ENCODE data around the gene SLC39A11. TPM values are rescaled to one million over a fixed set of nuclear protein-coding genes. Genes with fewer than 3 reads are reported as not detected.

SLC39A11 gene
- total RNA-seq, 1 experiment from 2014 or later, result 18.9 TPM

GRCh38 chr17:72998343-72998742 is 94.1 kb downstream of the SLC39A11 start:
- no peak for DNase-seq (ENCODE audit: low spot score)
- ChIA-PET CTCF (no interaction called here), POLR2A (no interaction called here)
- Mint-ChIP-seq H3K4me3 (no peak overlapping the region), H3K36me3 (peaks cover 20% of the 10 kb centered on the region), H3K27ac (no peak overlapping the region), H3K9me3 (peaks cover 26% of the 10 kb centered on the region), H3K4me1 (no peaks in the 10 kb centered on the region), H3K27me3 (ENCODE audit: low read depth) (no peaks in the 10 kb centered on the region; the same call in 1 of the 2 replicates)
- no peak for ATAC-seq
- TF ChIP-seq ATF2 (CRISPR knock-in tag; IDR thresholded peaks at IDR 0.05; ENCODE audit: borderline replicate concordance, low read depth) (no peak), USF1 (CRISPR knock-in tag; IDR thresholded peaks at IDR 0.05) (no peak), GABPB1 (CRISPR knock-in tag; IDR thresholded peaks at IDR 0.05) (no peak), MLX (CRISPR knock-in tag; IDR thresholded peaks at IDR 0.05) (no peak), NR3C1 (CRISPR knock-in tag; conservative IDR thresholded peaks at IDR 0.05; ENCODE audit: low read depth) (no peak), CBFB (CRISPR knock-in tag; IDR thresholded peaks at IDR 0.05; ENCODE audit: low read depth) (no peak), MXD4 (CRISPR knock-in tag; IDR thresholded peaks at IDR 0.05; ENCODE audit: borderline replicate concordance) (no peak), ATF3 (CRISPR knock-in tag; conservative IDR thresholded peaks at IDR 0.05) (no peak), FOXP4 (CRISPR knock-in tag; IDR thresholded peaks at IDR 0.05) (no peak), IRF1 (CRISPR knock-in tag; IDR thresholded peaks at IDR 0.05) (no peak), HMGXB4 (CRISPR knock-in tag; IDR thresholded peaks at IDR 0.05) (no peak), SOX15 (CRISPR knock-in tag; IDR thresholded peaks at IDR 0.05) (no peak), ZNF512 (CRISPR knock-in tag; IDR thresholded peaks at IDR 0.05; ENCODE audit: borderline replicate concordance) (no peak), CTCF (IDR thresholded peaks at IDR 0.05) (no peak), E2F4 (CRISPR knock-in tag; IDR thresholded peaks at IDR 0.05; ENCODE audit: borderline replicate concordance, low read depth) (no peak), ZNF423 (CRISPR knock-in tag; IDR thresholded peaks at IDR 0.05) (no peak), TCF7 (CRISPR knock-in tag; IDR thresholded peaks at IDR 0.05; ENCODE audit: low read depth) (no peak), E2F1 (CRISPR knock-in tag; IDR thresholded peaks at IDR 0.05) (no peak), ATF6 (CRISPR knock-in tag; IDR thresholded peaks at IDR 0.05) (no peak), FOXK1 (CRISPR knock-in tag; IDR thresholded peaks at IDR 0.05) (no peak)
